ENCODE results near the gene PHF21A.
A peak's percentile ranks its signal among the peaks of the same experiment; 100 is the strongest.
"Not testable (repeated sequence)": the region's sequence is repeated elsewhere in the genome, so short reads cannot be mapped to it uniquely, and the experiment has no call there.

Gene PHF21A

GRCh38 chr11:45919806-45920530, 201.3 kb downstream of the PHF21A start:
- DNase-seq: no peak

GRCh38 chr11:45918962-45919675, 202.1 kb downstream of the PHF21A start:
- DNase-seq: no peak

- peak; percentile 80 for DNase-seq
Measured at GRCh38 chr11:45918331-45918941, 202.8 kb downstream of the PHF21A start.

GRCh38 chr11:45917623-45918330, 203.5 kb downstream of the PHF21A start, which contains the start of gene PEX16:
Gene PEX16 (minus strand): TSS chr11:45917877. CDS start chr11:45917811, 66 bp downstream.
- peak; percentile 96 for DNase-seq

- no peak for DNase-seq
Measured at GRCh38 chr11:45917286-45917622, 204.0 kb downstream of the PHF21A start.

- DNase-seq: no peak
Measured at GRCh38 chr11:45915446-45915845, 205.8 kb downstream of the PHF21A start.

GRCh38 chr11:45913942-45914635, 207.2 kb downstream of the PHF21A start:
- DNase-seq: no peak

- DNase-seq: no peak
Measured at GRCh38 chr11:45913514-45913913, 207.7 kb downstream of the PHF21A start.

- no peak for DNase-seq
Measured at GRCh38 chr11:45910623-45911022, 210.6 kb downstream of the PHF21A start.

- no peak for DNase-seq
Measured at GRCh38 chr11:45909594-45910475, 211.4 kb downstream of the PHF21A start.

GRCh38 chr11:45907911-45908370, 213.3 kb downstream of the PHF21A start:
- no peak for DNase-seq

GRCh38 chr11:45906965-45907611, 214.2 kb downstream of the PHF21A start, which contains the start of gene FREY1:
Gene FREY1 (minus strand): TSS chr11:45907271. CDS start chr11:45907245, 26 bp downstream.
- DNase-seq: no peak

GRCh38 chr11:45906096-45906682, 215.1 kb downstream of the PHF21A start:
- no peak for DNase-seq

GRCh38 chr11:45905576-45905975, 215.7 kb downstream of the PHF21A start:
- not testable (repeated sequence) for DNase-seq

GRCh38 chr11:45905095-45905494, 216.2 kb downstream of the PHF21A start:
- DNase-seq: no peak

- no peak for DNase-seq
Measured at GRCh38 chr11:45904309-45904915, 216.8 kb downstream of the PHF21A start.

GRCh38 chr11:45902452-45903380, 218.5 kb downstream of the PHF21A start:
- DNase-seq: no peak

- DNase-seq: no peak
Measured at GRCh38 chr11:45901626-45902025, 219.6 kb downstream of the PHF21A start.
